Measurements from ENCODE around the gene PLAAT4.
"Not testable (repeated sequence)": the region's sequence is repeated elsewhere in the genome, so short reads cannot be mapped to it uniquely, and the experiment has no call there.

The PLAAT4 gene

DNA sequence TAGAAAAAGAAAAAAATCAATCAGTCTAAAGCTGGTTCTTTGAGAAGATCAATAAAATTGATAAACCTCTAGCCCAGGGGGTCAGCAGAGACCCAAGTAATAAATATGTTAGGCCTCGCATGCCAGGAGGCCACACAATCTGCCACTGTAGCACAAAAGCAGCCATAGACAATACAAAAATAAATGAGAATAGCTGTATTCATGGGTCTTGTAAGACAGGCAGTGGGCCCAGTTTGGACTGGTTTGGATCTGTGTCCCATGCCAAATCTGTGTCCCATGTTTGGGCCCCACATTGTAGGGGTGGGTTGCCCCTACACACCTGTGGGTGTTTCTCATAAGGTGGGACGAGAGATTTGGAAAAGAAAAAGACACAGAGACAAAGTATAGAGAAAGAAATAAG lies 6.6 kb upstream of the PLAAT4 start:
- TF ChIP-seq, protein P1, sequence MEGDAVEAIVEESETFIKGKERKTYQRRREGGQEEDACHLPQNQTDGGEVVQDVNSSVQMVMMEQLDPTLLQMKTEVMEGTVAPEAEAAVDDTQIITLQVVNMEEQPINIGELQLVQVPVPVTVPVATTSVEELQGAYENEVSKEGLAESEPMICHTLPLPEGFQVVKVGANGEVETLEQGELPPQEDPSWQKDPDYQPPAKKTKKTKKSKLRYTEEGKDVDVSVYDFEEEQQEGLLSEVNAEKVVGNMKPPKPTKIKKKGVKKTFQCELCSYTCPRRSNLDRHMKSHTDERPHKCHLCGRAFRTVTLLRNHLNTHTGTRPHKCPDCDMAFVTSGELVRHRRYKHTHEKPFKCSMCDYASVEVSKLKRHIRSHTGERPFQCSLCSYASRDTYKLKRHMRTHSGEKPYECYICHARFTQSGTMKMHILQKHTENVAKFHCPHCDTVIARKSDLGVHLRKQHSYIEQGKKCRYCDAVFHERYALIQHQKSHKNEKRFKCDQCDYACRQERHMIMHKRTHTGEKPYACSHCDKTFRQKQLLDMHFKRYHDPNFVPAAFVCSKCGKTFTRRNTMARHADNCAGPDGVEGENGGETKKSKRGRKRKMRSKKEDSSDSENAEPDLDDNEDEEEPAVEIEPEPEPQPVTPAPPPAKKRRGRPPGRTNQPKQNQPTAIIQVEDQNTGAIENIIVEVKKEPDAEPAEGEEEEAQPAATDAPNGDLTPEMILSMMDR (IDR thresholded peaks at IDR 0.05; ENCODE audit: control insufficient read depth, insufficient read depth, low read depth, low read length, missing control alignments), result no peak
- H3K4me3 ChIP-seq (ENCODE audit: control insufficient read depth, low read depth, low read length), result no peak overlapping the region
- no peak for DNase-seq (ENCODE audit: low read depth)

DNA sequence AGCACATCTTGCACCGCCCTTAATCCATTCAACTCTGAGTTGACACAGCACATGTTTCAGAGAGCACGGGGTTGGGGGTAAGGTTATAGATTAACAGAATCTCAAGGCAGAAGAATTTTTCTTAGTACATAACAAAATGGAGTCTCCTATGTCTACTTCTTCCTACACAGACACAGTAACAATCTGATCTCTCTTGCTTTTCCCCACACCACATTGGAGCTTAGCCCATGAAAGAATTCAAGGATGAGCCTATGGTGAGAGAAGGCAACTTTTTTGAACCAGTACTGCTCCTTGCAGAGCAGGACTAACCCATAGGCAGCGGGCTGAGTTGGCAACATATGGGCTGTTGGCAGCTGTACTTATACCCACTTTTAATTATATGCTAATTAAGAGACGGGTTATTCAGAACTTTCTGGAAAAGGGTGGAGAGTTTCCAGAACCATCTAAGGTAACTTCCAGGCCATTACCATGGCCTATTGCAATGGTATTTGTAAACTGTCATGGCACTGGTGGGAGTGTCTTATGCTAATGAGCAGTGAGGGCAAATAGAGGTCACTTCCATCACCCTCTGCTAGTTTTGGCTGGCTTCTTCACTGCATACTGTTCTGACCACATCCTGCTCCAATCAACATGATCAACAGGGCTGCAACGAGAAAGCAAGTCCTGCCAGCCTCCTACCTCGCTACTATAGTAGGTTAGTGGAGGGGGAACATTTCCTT lies 5.4 kb upstream of the PLAAT4 start:
- not testable (repeated sequence) for DNase-seq (ENCODE audit: low read depth); H3K4me3 ChIP-seq (ENCODE audit: control insufficient read depth, low read depth, low read length)

DNA sequence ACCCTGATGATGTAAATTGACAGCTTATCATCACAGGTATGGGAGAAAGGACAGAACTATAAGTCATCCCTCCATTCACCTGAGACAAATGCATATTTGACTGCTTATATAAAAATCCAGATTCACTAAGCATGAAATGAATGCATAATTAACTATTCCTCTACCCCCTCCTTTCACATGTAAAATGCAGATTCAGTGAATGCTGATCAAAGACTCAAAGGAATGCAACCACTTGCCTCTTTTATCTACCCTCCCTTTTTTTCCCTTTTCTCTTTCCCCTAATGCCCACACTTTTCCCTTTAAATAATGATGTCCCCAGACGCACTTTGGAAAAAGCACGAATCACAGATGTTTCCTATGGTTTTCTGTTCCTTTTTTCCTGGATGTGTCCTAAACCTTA lies 4.5 kb upstream of the PLAAT4 start:
- TF ChIP-seq, protein P1 (IDR thresholded peaks at IDR 0.05; ENCODE audit: control insufficient read depth, insufficient read depth, low read depth, low read length, missing control alignments), result no peak
- DNase-seq (ENCODE audit: low read depth), result no peak
- no peak overlapping the region for H3K4me3 ChIP-seq (ENCODE audit: control insufficient read depth, low read depth, low read length)

DNA sequence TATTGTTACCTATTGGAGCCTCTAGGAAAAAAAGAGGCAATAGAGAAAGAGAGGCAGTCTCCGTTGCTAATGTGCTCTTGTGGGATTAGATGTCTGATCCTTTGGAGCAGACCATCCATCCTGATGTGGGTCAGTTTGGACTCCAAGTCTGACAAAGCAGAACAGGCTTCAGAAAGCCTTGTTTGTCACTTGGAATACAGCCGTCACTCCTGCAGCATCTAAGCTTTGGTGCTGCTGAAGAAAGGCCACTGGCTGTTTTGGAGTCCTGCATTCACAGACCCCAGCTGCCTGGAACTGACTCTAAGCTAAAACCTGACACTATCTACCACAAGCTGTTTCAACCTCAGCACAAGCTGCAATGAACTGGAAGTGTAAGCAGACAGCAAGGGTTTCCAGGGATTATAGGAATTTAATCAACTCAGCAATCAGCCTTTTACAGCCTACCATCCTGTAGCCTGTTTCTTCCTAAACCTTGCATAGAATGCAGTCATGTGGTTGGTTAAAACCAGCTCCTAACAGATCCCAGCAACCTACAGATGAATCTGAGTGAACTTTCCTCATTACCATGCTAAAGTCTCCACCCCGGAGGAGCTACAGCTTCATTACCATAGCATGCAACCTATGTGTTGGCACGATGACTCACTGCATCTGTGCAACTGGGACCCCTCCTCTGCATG lies 3.7 kb upstream of the PLAAT4 start:
- TF ChIP-seq, protein P1 (IDR thresholded peaks at IDR 0.05; ENCODE audit: control insufficient read depth, insufficient read depth, low read depth, low read length, missing control alignments), result no peak
- H3K4me3 ChIP-seq (ENCODE audit: control insufficient read depth, low read depth, low read length), result no peak overlapping the region
- no peak for DNase-seq (ENCODE audit: low read depth)

DNA sequence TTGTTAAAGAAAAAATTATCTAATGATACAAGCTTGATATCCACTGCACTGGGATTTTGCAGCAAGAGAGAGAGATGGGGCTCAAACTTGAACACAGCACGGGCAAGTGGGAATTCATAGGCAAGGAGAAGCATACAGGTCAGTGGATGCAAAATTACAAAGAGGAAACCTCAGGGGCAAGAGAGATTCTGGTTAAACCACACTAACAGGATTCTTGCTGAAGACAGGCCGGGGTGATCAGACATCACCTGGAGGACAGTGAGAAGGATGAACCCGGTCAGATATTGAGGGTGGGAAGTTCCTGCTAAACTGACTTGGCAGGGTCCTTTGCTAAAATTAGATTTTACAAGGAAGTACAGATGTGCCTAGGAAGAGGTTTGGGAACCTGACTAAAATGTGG lies 2.5 kb upstream of the PLAAT4 start:
- DNase-seq (ENCODE audit: low read depth), result no peak
- H3K4me3 ChIP-seq (ENCODE audit: control insufficient read depth, low read depth, low read length), result no peak overlapping the region
- TF ChIP-seq, protein P1 (IDR thresholded peaks at IDR 0.05; ENCODE audit: control insufficient read depth, insufficient read depth, low read depth, low read length, missing control alignments), result no peak

DNA sequence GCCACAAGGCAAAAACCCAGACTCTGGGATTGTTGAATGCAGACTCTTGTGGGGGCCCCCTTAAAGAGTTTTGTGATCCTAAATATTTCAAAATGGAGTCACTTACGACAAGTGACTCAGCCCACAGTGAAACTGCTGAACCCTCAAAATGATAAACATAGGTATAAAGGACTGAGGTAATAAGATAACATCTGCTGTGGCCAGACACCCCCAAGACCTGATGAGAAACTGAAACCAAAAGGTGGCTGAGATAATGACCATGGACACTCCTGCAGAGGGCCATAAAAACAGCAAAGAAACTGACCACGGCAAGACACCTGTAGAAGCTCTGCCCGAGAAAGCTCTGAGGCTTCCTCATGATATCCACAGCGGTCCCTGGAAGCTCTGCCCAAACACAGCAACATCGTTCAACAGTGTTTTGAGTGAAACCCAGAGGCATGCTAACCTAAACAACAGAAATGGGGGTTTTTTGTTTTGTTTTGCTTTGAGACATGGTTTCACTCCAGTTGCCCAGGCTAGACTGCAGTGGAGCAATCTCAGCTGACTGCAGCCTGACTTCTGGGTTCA lies 1.6 kb upstream of the PLAAT4 start:
- DNase-seq (ENCODE audit: low read depth), result no peak
- no peak overlapping the region for H3K4me3 ChIP-seq (ENCODE audit: control insufficient read depth, low read depth, low read length)
- TF ChIP-seq, protein P1 (IDR thresholded peaks at IDR 0.05; ENCODE audit: control insufficient read depth, insufficient read depth, low read depth, low read length, missing control alignments), result no peak

DNA sequence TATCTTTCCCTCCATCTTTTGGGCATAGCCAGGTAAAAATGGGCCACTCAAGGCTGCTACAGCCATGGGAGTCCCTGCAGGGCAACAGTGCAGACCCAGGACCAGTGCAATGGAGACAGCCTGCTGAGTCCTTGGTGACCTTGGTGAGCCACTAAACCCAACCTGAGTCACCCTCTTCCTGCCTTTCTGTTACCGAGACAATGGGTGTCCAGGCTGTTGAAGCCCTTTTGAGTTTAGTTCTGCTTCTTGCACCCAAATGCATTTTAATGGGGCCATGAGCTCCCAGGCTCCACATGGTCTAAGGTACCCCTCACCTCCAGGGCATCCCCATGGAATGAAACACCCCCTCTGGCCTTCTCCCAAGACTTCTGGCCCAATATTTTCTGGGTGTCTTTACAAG lies 874 bp upstream of the PLAAT4 start:
- no peak overlapping the region for H3K4me3 ChIP-seq (ENCODE audit: control insufficient read depth, low read depth, low read length)
- TF ChIP-seq, protein P1 (IDR thresholded peaks at IDR 0.05; ENCODE audit: control insufficient read depth, insufficient read depth, low read depth, low read length, missing control alignments), result no peak

More for the DNA sequence above, 874 bp upstream of the PLAAT4 start:
- no peak for DNase-seq (ENCODE audit: low read depth)

Data from AG09309 (cell line).